GM19467 (cell line): ENCODE data around the gene TSEN34.
"Not testable (repeated sequence)": the region's sequence is repeated elsewhere in the genome, so short reads cannot be mapped to it uniquely, and the experiment has no call there.

Source experiments
- ATAC-seq: cut with Tn5 transposase; IDR thresholded peaks from one replicate; pipeline ENCODE4 v1.9.1; 2021; ENCODE audit warnings: mild to moderate bottlenecking, moderate library complexity; ENCODE audit not compliant: unreplicated experiment

Gene TSEN34

GRCh38 chr19:54229146-54229545 lies 38.0 kb downstream of the TSEN34 start:
- ATAC-seq = no peak

- no peak for ATAC-seq
Observed at GRCh38 chr19:54230031-54230430, 38.9 kb downstream of the TSEN34 start.

- ATAC-seq = peak; percentile 80
Observed at GRCh38 chr19:54231077-54231931, 40.2 kb downstream of the TSEN34 start.

- ATAC-seq = no peak
Observed at GRCh38 chr19:54233941-54234340, 42.8 kb downstream of the TSEN34 start.

GRCh38 chr19:54239491-54240371 lies 48.6 kb downstream of the TSEN34 start:
- not testable (repeated sequence) for ATAC-seq

- not testable (repeated sequence) for ATAC-seq
Observed at GRCh38 chr19:54240372-54241336, 49.5 kb downstream of the TSEN34 start.

- not testable (repeated sequence) for ATAC-seq
Observed at GRCh38 chr19:54242234-54242633, 51.1 kb downstream of the TSEN34 start.

GRCh38 chr19:54242646-54243045 lies 51.5 kb downstream of the TSEN34 start, which contains the start of gene LILRA6:
Gene LILRA6, minus strand, starts transcription at chr19:54242790.
- not testable (repeated sequence) for ATAC-seq

GRCh38 chr19:54243809-54244208 lies 52.7 kb downstream of the TSEN34 start:
- ATAC-seq = not testable (repeated sequence)
